Femur (tissue), 1 donor: ENCODE data around the gene THBS4.

ENCODE experiments used
- DNase-seq: peaks from one replicate; pipeline ENCODE4 v3.0.0-alpha.2; 2017

Gene THBS4

GRCh38 chr5:80048084-80048780 lies 13.1 kb downstream of the THBS4 start:
- no peak for DNase-seq

GRCh38 chr5:80052464-80052863 lies 17.3 kb downstream of the THBS4 start:
- peak; percentile 50 for DNase-seq

GRCh38 chr5:80054682-80055081 lies 19.5 kb downstream of the THBS4 start:
- DNase-seq, result no peak

GRCh38 chr5:80055491-80056170 lies 20.5 kb downstream of the THBS4 start:
- DNase-seq, result no peak

GRCh38 chr5:80057099-80057498 lies 22.0 kb downstream of the THBS4 start:
- DNase-seq, result no peak

- DNase-seq, result no peak
Measured at GRCh38 chr5:80057921-80058320, 22.8 kb downstream of the THBS4 start.

GRCh38 chr5:80059354-80059980 lies 24.3 kb downstream of the THBS4 start:
- peak; percentile 45 for DNase-seq

GRCh38 chr5:80060966-80061365 lies 25.8 kb downstream of the THBS4 start:
- no peak for DNase-seq

GRCh38 chr5:80061547-80061946 lies 26.4 kb downstream of the THBS4 start:
- DNase-seq, result no peak

GRCh38 chr5:80064124-80064523 lies 29.0 kb downstream of the THBS4 start:
- no peak for DNase-seq

GRCh38 chr5:80067016-80067415 lies 31.9 kb downstream of the THBS4 start:
- DNase-seq, result no peak

- no peak for DNase-seq
Measured at GRCh38 chr5:80067531-80068245, 32.5 kb downstream of the THBS4 start.

GRCh38 chr5:80068246-80068636 lies 33.1 kb downstream of the THBS4 start:
- no peak for DNase-seq

GRCh38 chr5:80068775-80069174 lies 33.6 kb downstream of the THBS4 start:
- DNase-seq, result no peak

- DNase-seq, result no peak
Measured at GRCh38 chr5:80069251-80069800, 34.2 kb downstream of the THBS4 start.

- no peak for DNase-seq
Measured at GRCh38 chr5:80069918-80070318, 34.8 kb downstream of the THBS4 start.

- DNase-seq, result no peak
Measured at GRCh38 chr5:80070338-80071056, 35.3 kb downstream of the THBS4 start.

- DNase-seq, result no peak
Measured at GRCh38 chr5:80071510-80072021, 36.4 kb downstream of the THBS4 start.

GRCh38 chr5:80072103-80073073 lies 37.2 kb downstream of the THBS4 start:
- no peak for DNase-seq

GRCh38 chr5:80076131-80077050 lies 41.2 kb downstream of the THBS4 start:
- no peak for DNase-seq
